CMK (cell line): ENCODE measurements around the gene ARSG.

Experiments used
- DNase-seq: peaks from one replicate; pipeline ENCODE4 v3.0.0-alpha.2; 2010; ENCODE audit warnings: low read depth

ARSG gene

GRCh38 chr17:68378268-68379176 lies 87.2 kb downstream of the ARSG start:
- no peak for DNase-seq

DNA sequence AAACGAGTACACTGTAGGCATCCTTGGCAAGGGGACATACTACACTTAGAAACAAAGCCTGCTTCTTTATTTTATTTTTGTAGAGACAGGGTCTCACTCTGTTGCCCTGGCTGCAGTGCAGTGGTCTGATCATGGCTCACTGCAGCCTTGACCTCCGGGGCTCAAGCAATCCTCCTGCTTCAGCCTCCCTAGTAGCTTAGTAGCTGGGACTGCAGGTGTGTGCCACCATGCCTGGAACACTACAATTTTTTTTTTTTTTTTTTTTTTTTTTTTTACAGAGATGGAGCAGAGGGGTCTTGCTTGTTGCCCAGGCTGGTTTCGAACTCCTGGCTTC lies 87.8 kb downstream of the ARSG start:
- DNase-seq, result no peak

DNA sequence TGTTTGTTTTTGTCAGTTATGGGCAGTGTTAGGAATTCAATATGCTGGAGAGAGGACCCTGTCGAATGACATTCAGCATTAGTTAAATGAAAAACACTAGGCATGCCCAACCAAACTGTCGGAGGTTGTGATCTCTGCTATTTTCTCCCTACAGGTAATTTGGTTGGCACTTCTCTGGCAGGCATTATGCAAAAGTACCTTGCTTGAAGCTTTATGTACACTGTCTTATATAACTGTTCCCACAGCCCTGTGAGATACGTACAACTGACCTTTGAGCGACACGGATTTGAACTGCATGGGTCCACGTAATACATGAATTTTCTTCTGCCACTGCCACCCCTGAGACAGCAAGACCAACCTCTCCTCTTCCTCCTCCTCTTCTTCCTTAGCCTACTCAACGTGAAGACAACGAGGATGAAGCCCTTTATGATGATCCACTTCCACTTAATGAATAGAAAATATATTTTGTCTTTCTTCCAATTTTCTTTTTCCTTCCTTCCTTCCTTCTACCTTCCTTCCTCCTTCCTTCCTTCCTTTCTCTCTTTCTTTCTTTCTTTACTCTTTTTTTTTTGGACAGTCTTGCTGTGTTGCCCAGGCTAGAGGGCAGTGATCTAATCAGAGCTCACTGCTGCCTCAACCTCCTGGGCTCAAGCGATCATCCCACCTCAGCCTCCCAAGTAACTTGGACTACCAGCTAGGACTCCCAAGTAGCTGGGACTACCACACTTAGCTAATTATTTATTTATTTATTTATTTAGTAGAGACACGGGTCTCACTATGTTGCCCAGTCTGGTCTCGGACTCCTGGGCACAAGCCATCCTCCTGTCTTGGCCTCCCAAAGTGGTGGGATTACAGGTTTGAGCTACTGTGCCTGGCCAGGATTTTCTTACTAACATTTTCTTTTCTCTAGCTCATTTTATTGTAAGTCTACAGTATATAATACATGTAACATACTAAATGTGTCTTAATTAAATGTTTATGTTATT lies 88.7 kb downstream of the ARSG start:
- no peak for DNase-seq

DNA sequence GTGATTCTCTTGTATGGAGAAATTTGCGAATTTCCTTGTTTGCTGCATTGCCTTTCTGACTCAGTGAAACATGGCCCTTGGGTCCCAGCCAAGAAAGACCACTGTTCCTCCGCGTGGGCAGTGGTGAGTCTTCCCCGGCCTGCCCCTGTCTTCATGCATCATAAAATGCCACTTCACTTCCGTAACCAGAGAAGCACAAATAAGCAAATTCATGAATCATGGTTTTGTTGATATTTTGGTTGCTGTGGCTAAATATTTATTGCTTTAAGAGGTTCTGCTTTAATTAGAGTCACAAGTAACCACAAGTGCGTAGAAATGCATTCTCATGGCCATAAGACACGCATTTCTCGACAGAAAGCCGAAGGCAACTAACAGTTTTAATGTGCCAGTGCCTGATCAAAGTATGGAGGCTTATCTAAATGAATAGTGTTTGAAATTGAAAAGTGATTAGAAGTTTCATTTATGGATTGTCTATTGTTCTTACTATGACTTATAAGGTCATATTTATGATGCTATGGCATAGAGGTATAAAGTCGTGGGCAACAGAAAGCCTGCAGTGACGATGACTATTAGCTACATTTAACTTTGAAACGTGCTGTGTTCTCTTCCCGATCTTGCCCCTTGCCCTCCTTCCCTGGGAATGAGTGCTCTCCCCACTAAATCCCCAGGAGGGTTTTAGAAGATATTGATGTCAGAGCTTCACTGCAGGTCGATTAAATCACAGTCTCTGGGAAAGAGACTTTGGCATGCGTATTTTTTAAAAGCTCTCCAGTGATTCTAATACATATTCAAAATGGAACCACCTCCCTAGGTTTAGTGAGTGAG lies 90.0 kb downstream of the ARSG start:
- DNase-seq, result no peak

DNA sequence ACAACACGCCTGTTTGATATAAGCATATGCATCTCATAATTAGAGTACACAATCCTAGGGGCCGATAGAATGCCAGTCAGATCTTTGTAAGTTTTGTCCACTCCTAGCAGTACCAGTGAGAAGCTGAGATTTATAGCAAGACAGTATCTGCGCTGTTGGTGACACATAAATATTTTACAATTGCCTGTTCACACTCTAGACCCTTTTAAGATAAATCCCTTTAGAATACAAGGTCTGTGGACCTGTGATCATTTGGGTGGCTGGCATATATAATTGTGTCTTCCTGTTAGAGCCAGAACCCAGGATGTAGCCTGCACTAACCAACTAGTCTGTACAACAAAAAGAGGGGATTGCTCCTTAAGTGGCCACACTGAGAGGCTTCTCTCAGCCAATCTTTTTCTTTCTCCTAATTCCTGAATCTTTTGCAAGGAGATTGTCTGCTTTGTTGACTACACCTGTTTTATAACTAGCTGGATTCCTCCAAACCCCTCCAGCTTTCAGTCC lies 91.3 kb downstream of the ARSG start:
- no peak for DNase-seq

- DNase-seq, result no peak
Measured at GRCh38 chr17:68383120-68383442, 91.8 kb downstream of the ARSG start.

DNA sequence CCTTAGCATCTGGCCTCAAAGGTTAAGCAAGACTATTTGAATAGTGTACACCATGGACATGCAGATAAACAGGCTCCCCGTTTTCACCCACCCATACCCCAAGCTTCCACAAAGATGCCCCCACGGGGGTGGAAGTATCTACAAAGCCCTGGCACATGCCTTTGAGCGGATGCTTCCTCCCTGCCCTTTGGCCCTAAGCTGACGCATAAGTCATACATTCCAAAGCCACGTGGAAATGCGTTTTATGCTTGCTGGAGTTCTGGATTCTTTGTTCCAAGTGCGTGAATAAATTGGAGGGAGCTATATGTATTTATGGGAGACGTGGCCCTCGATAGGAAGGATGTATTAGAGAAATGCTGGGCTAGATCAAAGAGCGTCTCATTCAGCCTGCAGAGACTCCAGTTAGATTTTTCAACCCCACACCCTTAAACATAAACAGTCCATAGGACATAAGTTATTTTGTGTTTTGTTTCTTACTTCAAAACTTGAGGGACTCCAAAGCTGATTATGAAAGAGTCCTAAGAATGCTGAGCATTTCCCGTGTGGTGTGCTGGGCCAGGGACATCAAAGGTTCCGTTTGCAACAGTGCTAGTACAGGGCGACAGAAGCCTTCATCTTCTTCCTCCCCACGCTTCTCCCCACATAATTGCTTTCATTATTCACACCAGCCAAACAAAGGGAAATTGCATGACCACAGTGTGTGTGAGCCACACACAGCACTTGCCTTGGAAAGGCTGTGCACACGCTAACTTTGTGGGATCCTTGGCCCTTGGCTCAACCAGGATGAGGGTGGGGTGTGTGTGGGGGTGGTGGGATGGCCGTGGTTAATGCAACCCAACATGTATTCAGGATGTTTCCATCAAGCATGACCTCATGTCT lies 92.4 kb downstream of the ARSG start:
- DNase-seq, result no peak

DNA sequence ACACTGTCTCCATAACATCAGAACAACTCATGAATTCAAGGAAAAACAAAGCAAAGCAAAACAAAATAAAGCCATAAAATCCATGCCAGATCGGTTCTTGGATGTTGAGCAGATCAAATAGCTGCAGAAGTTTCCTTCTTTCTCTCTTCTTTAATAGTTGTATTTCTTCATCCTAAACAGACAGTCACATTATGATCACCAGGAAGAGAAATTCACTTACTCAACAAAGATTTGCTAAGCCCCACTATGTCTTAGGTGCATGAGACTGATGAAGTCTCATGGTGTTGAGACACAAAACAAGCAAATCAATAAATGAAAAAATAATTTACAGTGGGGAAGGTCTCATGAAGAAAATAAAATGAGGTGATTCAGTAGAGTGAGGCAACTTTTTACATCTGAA lies 93.2 kb downstream of the ARSG start:
- no peak for DNase-seq

GRCh38 chr17:68384941-68385340 lies 93.6 kb downstream of the ARSG start:
- DNase-seq, result no peak

DNA sequence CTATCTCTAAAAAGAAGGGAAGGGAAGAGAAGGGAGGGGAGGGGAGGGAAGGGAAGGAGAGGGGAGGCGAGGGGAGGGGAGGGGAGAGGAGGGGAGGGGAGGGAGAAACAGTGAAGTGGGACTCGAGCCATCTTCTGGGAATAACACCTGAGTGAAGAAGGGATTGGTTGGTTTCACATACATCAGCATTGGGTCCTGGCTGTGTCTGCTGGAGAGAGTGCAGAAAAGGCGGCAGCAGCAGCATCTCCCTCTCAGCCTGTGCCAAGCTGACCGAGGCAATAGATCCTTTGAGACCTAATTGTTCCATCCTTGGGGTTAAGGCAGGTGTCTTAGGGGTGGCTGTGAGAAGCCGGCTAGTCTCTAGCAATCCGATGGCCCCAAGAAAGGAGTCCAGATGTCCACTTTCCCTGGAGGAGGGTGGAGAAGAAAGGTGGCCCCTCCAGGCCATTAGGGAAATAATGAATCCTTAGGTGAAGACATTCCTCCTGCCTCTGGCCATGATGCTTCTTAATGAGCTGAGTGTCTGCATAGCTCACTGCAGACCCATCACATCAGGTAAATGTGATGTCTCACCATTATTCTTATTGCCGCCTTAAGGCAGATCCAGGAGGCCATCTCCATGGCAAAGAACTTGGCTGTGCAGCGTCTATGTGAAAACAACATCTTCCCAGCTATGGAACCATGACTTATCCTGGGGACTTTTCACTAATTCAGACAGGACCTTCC lies 94.4 kb downstream of the ARSG start:
- DNase-seq, result no peak

GRCh38 chr17:68387435-68388218 lies 96.3 kb downstream of the ARSG start:
- no peak for DNase-seq

DNA sequence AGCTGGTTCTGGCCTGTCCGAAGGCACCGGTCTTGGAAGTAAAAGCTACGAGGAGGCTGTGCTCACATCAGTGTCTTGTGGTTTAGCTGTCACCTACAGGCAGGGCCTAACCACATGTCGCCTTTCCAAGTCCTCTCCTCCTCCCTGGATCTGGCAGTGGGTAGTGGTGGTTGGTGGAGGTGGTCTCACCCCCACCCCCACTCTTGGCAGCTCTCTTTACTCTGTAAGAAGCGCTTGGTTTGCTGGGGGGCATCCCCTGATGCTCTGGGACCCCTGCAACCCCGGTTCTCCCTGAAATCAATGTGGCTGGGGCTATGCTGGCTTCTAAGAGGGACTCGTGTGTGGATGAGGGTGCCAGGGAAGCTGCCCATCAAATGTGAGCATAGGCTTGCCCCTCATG lies 97.7 kb downstream of the ARSG start:
- no peak for DNase-seq

DNA sequence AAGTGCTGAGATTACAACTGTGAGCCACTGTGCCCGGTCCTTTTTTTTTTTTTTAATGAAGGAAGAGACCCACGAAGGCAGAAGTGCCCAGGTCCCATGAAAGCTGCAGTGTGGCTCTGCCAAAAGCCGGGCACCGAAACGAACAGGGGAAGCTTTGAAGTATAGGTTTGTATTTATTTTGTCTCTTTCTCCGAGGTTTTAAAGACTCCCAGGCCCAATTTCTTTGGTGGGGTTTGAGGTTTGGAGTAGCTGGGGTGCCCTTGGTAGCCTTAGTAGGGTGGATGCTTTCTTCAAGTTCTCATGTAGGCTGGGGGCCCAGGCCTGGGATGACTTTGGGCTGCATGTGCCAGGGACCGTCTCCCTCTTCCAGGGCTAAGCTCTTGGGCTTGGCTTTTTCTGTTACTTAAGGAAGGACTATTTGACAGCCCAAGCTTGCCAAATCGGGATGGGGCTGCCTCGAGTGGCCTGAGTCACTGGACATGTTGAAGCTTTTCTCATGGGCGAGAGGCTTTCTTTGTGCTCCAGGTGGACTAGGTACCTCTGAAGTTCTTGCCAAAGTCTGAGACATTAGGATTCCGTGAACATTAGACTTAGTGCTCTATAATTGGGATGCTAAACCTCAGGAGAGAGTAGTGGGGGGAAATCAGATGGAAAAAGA lies 99.7 kb downstream of the ARSG start:
- DNase-seq, result no peak

DNA sequence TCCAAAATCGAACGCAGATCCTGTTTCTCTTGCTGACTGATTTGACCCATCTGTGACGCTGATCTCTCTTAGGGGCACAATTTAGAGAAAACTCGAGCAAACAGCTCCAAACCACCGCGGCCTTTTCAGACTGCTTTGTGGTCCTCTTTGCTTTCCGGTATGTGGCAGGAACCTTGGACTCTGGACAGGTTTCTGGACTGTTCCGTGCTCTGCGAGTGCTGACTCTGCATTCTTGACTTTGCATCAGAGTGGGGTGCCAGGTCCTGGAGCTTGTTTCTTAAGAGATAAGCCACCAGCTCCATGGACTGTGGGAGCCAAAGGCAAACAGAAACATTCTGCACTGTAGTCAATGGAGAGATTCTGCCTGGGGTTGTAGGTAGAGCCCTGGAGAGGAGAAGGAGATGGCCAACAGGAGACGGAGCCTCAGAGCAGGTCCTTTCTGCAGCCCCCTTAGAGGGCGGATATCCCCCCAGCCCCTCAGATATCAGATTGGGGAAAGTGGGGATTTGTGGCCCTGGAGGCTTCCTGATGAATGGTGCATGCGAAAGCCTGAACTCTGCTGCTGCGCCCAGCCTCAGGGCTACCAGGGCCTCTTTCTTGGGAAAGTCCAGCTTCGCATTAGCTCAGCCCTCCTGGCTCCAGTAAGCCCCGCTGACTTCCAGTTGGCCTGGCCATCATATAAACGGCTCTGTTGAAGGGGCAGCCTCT lies 100.4 kb downstream of the ARSG start:
- no peak for DNase-seq

DNA sequence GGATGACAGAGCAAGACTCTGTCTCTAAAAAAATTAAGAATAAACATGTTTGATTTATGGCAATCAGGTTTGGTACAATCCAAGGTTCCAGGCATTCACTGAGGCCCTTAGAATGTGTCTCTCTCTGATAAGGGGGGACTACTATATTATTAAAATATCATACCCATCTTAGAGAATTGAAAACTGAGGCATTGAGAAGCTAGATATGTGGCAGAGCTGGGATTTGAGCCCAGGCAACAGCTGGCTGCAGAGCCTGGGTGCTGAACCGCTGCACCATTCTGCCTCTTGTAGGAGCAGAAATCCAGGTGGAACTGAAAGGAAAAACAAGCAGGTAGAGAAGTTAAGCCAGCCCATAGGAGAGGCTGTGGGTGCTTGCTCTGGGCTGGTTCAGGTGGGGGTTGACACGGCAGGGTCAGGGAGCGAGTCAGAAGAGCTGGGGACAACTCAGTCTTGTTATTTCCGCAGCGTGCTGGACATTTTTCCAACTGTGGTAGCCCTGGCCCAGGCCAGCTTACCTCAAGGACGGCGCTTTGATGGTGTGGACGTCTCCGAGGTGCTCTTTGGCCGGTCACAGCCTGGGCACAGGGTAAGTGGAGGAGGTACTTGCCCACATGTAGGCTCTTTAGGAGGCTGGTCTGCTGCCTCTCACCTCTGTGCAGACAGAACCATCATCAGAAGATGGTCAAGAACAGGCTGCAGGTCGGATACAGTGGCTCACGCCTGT lies 103.5 kb downstream of the ARSG start:
- DNase-seq, result no peak

- DNase-seq, result no peak
Measured at GRCh38 chr17:68396226-68397107, 105.2 kb downstream of the ARSG start.

GRCh38 chr17:68397108-68397536 lies 105.8 kb downstream of the ARSG start:
- no peak for DNase-seq
